SU-DHL-6 (cell line): Measurements from ENCODE around the gene RFC1.

ENCODE experiments used
- H2AFZ ChIP-seq: fragments of 200-600 bp; sonication (generic); 2 replicates; pipeline ENCODE4 v1.6.1; 2014; ENCODE audit warnings: low read depth, mild to moderate bottlenecking, moderate library complexity, mixed read lengths, antibody characterized with exemption, low read length; ENCODE audit not compliant: severe bottlenecking
- H3F3A ChIP-seq: fragments of 200-600 bp; shearing (Covaris generic); 2 replicates; pipeline ENCODE4 v1.6.0; 2016; ENCODE audit warnings: antibody characterized with exemption, mild to moderate bottlenecking; ENCODE audit not compliant: insufficient read depth
- H3K27ac ChIP-seq: fragments of 200-600 bp; sonication (generic); 2 replicates; pipeline ENCODE4 v1.5.1; 2016; ENCODE audit warnings: low read depth, mild to moderate bottlenecking, low read length, moderate library complexity, mixed read lengths
- H3K27me3 ChIP-seq: fragments of 200-600 bp; sonication (generic), shearing (Covaris generic); 2 replicates; pipeline ENCODE4 v1.6.0; 2014; ENCODE audit warnings: mild to moderate bottlenecking, low read length
- H3K36me3 ChIP-seq: fragments of 200-600 bp; sonication (generic); 2 replicates; pipeline ENCODE4 v1.6.1; 2014; ENCODE audit warnings: mild to moderate bottlenecking, low read length, mixed read lengths
- H3K4me2 ChIP-seq: fragments of 300-600, 200-600 bp; shearing (Covaris generic), sonication (generic); 2 replicates; pipeline ENCODE4 v1.6.0; 2014; ENCODE audit warnings: low read length, low read depth, mild to moderate bottlenecking; ENCODE audit not compliant: poor library complexity, severe bottlenecking
- H3K4me3 ChIP-seq: fragments of 200-600 bp; sonication (generic); 2 replicates; pipeline ENCODE4 v1.5.1; 2014; ENCODE audit warnings: antibody characterized with exemption, low read length, mild to moderate bottlenecking, mixed read lengths; ENCODE audit not compliant: insufficient read depth, poor library complexity, severe bottlenecking
- H3K79me2 ChIP-seq: fragments of 200-600 bp; sonication (generic); 2 replicates; pipeline ENCODE4 v1.6.1; 2014; ENCODE audit warnings: mild to moderate bottlenecking, low read length, moderate library complexity; ENCODE audit not compliant: insufficient read depth
- H3K9ac ChIP-seq: fragments of 200-600 bp; sonication (generic); 2 replicates; pipeline ENCODE4 v1.7.0; 2014; ENCODE audit warnings: mild to moderate bottlenecking, low read length
- H3K9me2 ChIP-seq: fragments of 200-600 bp; sonication (generic); replicated peaks from 2 replicates; pipeline ENCODE4 v1.6.1; 2014; ENCODE audit warnings: low read length; ENCODE audit not compliant: insufficient read depth
- H3K9me3 ChIP-seq: fragments of 200-600 bp; sonication (generic); 2 replicates; pipeline ENCODE4 v1.6.1; 2014; ENCODE audit warnings: low read length, mixed read lengths; ENCODE audit not compliant: insufficient read depth
- H4K20me1 ChIP-seq: fragments of 200-600 bp; sonication (generic); 2 replicates; pipeline ENCODE4 v1.6.1; 2014; ENCODE audit warnings: low read depth, mild to moderate bottlenecking, antibody characterized with exemption, low read length, moderate library complexity, mixed read lengths
- CTCF ChIP-seq: fragments of 200-600 bp; sonication (generic); IDR thresholded peaks from one replicate; pipeline ENCODE4 v1.5.1; 2017; ENCODE audit warnings: antibody characterized with exemption, mild to moderate bottlenecking, low read length, moderate library complexity; ENCODE audit not compliant: insufficient read depth, poor library complexity, severe bottlenecking
- EZH2phosphoT487 ChIP-seq: fragments of 200-600 bp; sonication (generic), shearing (Covaris generic); conservative IDR thresholded peaks from 2 replicates; pipeline ENCODE4 v1.6.1; 2018; ENCODE audit warnings: mild to moderate bottlenecking, antibody characterized with exemption, low read length, moderate library complexity, mixed read lengths

The RFC1 gene

GRCh38 chr4:39286263-39286662 is 79.9 kb downstream of the RFC1 start:
- H3K36me3 ChIP-seq, result peaks cover 31% of the 10 kb centered on the region; the same call in 1 of the 2 replicates
- H3K9ac ChIP-seq, result no peak overlapping the region
- H2AFZ ChIP-seq, result no peak overlapping the region
- TF ChIP-seq EZH2phosphoT487 (no peak), CTCF (no peak)
- H3K27ac ChIP-seq, result no peak overlapping the region
- H3K9me2 ChIP-seq, result no peaks in the 10 kb centered on the region
- H3K27me3 ChIP-seq, result no peaks in the 10 kb centered on the region
- H4K20me1 ChIP-seq, result no peaks in the 10 kb centered on the region
- H3F3A ChIP-seq, result peaks cover 14% of the 10 kb centered on the region
- H3K4me2 ChIP-seq, result no peak overlapping the region
- no peaks in the 10 kb centered on the region for H3K9me3 ChIP-seq
- no peak overlapping the region for H3K4me3 ChIP-seq
- no peaks in the 10 kb centered on the region for H3K79me2 ChIP-seq

GRCh38 chr4:39285853-39286252 is 80.3 kb downstream of the RFC1 start:
- H3K4me2 ChIP-seq, result no peak overlapping the region
- H3K79me2 ChIP-seq, result no peaks in the 10 kb centered on the region
- H3F3A ChIP-seq, result peaks cover 14% of the 10 kb centered on the region
- H3K9me3 ChIP-seq, result no peaks in the 10 kb centered on the region
- H2AFZ ChIP-seq, result no peak overlapping the region
- H3K4me3 ChIP-seq, result no peak overlapping the region
- peaks cover 27% of the 10 kb centered on the region; the same call in 1 of the 2 replicates for H3K36me3 ChIP-seq
- TF ChIP-seq EZH2phosphoT487, result no peak
- TF ChIP-seq CTCF, result no peak
- H3K9ac ChIP-seq, result no peak overlapping the region
- no peaks in the 10 kb centered on the region for H4K20me1 ChIP-seq
- no peak overlapping the region for H3K27ac ChIP-seq
- H3K9me2 ChIP-seq, result no peaks in the 10 kb centered on the region
- H3K27me3 ChIP-seq, result no peaks in the 10 kb centered on the region

GRCh38 chr4:39285111-39285795 is 80.9 kb downstream of the RFC1 start:
- Histone ChIP-seq H3K9ac (no peak overlapping the region), H3K9me3 (no peaks in the 10 kb centered on the region), H3K9me2 (no peaks in the 10 kb centered on the region), H3K79me2 (no peaks in the 10 kb centered on the region), H3K4me2 (no peak overlapping the region), H3F3A (peaks cover 14% of the 10 kb centered on the region), H3K36me3 (peaks cover 25% of the 10 kb centered on the region; the same call in 1 of the 2 replicates), H3K4me3 (no peak overlapping the region), H2AFZ (no peak overlapping the region), H4K20me1 (no peaks in the 10 kb centered on the region), H3K27ac (no peak overlapping the region), H3K27me3 (no peaks in the 10 kb centered on the region)
- TF ChIP-seq CTCF, result no peak
- no peak for TF ChIP-seq EZH2phosphoT487
